ENCODE results near the gene SSH3.

Gene SSH3

DNA sequence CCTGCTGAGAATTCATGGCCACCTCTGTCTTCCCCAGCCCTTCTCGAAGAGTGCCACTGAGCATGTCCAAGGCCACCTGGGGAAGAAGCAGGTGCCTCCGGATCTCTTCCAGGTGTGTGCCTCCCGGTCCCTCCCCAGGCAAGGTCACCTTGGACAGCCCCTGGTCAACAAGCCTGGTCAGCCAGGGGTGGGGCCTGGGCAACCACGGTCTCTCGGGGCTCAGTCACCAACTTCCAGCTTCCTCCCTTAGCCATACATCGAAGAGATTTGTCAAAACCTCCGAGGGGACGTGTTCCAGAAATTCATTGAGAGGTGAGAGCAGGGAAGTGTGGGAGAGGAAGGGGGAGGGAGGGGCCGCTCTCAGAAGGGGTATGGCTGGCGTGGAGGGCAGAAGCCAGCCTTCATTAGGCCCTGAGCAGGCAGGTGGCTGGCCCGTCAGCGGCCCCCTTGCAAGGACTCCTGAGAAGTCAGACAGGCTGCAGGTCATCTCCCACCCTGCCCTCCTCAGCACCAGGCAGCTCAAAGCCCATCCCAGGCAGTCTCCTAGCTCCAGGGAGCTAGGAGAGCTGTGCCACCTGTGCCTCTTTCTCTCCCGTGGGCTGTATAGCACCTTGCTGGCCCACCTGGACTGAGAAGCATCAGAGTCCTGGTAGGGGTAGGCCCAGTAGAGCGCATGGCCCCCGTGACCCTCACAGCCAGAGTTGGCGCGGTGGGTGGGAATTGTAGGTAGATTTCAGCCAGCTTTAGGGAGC is 23.6 kb upstream of the SSH3 start:
- DNase-seq (ENCODE audit: low read depth in 2 of 2) = no peak

DNA sequence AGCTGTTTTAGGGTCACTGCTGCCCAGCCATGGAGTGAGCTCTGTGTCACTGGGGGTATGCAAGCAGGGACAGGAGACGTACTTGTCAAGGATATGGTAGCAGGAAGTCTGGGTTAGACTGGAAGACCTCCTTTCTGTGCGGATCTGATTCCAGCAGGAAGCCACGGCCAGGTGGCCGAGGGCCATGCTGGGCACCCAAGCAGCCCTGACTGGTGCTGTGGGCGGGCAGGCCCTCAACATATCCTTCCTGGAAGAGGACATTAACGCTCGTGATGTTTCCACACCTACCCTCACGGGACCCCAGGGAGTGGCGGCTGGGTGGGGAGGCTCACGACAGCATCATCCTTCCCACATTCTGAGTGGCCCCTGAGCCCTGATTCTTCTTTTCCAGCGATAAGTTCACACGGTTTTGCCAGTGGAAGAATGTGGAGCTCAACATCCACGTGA is 23.0 kb upstream of the SSH3 start:
- no peak for DNase-seq (ENCODE audit: low read depth in 2 of 2)

DNA sequence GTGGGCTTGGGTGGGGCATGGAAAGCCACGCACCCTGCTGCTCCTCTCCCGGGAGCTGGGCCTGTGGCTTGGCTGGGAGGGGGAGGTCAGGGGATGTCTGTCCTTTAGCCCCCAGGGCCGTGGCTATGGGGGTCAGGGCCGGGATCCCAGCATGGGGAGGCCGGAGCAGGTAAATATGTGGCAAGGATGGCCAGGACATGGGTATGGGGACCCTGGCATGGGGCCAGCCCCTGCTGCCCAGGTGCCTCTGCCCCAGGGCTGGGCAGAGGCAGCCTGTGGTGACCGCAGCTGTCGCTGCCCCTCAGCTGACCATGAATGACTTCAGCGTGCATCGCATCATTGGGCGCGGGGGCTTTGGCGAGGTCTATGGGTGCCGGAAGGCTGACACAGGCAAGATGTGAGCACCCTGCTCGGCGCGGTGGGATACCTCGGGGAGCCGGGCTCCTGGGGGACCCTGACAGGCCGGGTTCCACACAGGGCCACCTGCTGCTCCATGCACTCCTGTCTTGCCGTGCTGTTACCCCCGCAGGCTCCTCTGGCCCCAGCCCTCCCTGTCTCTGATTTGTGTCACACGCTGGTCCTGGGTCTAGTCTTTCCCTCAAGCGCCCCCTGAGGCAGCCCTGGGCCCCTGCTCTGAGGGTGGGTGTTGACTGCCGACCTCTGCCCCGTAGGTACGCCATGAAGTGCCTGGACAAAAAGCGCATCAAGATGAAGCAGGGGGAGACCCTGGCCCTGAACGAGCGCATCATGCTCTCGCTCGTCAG is 22.4 kb upstream of the SSH3 start:
- no peak for DNase-seq (ENCODE audit: low read depth in 2 of 2)

DNA sequence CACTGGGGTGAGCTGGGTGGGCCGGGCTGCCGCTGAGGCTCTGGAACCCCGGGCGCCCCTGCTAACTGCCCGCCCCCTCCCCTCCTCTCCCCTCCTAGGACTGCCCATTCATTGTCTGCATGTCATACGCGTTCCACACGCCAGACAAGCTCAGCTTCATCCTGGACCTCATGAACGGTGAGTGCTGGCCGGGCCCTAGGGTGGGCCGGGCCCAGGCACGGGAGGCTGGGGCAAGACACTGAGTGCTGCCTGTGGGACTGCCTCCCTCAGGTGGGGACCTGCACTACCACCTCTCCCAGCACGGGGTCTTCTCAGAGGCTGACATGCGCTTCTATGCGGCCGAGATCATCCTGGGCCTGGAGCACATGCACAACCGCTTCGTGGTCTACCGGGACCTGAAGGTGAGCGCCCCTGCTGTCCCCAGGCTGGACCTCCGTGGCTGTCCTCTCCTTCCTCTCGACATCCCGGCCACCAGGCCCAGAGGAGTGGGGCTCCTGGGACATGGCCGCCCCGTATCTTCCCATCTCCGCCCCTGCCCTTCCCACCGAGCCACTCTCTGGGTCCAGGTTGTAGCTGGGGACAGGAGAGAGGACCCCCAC is 21.7 kb upstream of the SSH3 start:
- DNase-seq (ENCODE audit: low read depth in 2 of 2) = no peak

DNA sequence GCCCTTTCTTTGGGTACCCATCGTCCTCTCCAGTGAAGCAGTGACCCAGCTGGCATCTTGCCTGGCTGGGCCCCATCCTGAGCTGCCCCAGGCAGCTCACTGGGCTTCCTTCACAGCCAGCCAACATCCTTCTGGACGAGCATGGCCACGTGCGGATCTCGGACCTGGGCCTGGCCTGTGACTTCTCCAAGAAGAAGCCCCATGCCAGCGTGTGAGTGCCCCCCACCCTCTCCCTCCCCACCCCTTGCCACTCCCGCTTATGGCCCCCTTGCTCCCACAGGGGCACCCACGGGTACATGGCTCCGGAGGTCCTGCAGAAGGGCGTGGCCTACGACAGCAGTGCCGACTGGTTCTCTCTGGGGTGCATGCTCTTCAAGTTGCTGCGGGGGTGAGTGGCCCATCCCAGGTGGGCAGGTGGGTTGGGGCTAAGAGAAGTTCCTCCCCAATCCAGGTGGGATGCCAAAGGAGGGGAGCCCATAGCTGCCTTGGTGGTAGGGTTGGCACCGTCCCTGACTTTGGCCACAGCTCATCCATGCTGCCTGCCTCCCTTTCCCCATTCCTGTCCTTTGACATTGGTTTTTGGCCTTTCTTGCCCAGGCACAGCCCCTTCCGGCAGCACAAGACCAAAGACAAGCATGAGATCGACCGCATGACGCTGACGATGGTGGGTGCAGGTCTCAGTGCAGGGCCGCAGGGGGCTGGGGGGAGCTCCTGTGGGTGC is 21.0 kb upstream of the SSH3 start:
- no peak for DNase-seq (ENCODE audit: low read depth in 2 of 2)

DNA sequence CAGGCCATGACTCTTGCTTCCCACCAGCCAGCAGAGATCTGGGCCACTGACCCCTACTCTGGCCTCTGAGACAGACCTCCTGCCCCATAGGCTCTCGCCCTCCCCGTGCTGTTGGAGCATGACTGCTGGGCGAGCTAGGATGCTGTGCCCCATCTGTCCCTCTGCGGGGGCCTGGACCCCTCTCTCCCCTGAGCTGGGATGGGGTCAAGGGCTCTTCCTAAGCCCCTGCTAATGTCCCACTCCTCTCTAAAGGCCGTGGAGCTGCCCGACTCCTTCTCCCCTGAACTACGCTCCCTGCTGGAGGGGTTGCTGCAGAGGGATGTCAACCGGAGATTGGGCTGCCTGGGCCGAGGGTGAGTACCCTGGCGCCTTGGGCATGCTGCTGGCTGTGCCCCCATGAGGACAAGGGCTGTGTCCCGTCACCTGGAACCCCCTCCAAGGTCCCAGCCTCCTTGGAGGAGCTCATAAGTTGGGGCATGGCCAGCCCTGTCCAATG is 20.4 kb upstream of the SSH3 start:
- DNase-seq (ENCODE audit: low read depth in 2 of 2) = no peak

DNA sequence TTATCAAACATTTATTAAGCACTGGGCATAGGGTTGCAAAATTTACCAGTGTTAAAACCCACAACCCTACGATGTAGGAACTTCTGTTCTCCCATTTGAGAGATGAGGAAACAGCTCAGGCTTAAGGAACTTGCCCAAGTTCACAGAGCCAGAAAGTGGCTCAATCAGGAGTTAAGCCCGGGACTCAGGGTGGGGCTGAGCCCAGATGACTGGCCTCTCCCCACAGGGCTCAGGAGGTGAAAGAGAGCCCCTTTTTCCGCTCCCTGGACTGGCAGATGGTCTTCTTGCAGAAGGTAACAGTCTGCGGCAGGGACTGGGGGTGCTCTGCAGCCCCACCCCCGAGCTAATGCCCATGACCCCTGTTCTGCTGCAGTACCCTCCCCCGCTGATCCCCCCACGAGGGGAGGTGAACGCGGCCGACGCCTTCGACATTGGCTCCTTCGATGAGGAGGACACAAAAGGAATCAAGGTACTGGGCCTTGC is 19.8 kb upstream of the SSH3 start:
- no peak for DNase-seq (ENCODE audit: low read depth in 2 of 2)

DNA sequence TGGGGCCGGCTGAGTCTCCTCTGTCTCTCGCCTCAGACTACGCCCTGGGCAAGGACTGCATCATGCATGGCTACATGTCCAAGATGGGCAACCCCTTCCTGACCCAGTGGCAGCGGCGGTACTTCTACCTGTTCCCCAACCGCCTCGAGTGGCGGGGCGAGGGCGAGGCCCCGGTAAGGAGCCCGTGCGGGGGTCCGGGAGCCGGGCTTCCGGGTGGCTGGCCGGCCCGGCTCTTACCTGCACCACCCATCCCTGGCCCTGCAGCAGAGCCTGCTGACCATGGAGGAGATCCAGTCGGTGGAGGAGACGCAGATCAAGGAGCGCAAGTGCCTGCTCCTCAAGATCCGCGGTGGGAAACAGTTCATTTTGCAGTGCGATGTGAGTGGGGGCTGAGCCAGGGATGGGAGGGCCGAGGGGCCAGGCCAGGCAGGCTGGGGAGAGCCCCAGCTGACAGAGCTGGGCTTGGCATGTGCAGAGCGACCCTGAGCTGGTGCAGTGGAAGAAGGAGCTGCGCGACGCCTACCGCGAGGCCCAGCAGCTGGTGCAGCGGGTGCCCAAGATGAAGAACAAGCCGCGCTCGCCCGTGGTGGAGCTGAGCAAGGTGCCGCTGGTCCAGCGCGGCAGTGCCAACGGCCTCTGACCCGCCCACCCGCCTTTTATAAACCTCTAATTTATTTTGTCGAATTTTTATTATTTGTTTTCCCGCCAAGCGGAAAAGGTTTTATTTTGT is 18.4 kb upstream of the SSH3 start:
- DNase-seq (ENCODE audit: low read depth in 2 of 2) = no peak

DNA sequence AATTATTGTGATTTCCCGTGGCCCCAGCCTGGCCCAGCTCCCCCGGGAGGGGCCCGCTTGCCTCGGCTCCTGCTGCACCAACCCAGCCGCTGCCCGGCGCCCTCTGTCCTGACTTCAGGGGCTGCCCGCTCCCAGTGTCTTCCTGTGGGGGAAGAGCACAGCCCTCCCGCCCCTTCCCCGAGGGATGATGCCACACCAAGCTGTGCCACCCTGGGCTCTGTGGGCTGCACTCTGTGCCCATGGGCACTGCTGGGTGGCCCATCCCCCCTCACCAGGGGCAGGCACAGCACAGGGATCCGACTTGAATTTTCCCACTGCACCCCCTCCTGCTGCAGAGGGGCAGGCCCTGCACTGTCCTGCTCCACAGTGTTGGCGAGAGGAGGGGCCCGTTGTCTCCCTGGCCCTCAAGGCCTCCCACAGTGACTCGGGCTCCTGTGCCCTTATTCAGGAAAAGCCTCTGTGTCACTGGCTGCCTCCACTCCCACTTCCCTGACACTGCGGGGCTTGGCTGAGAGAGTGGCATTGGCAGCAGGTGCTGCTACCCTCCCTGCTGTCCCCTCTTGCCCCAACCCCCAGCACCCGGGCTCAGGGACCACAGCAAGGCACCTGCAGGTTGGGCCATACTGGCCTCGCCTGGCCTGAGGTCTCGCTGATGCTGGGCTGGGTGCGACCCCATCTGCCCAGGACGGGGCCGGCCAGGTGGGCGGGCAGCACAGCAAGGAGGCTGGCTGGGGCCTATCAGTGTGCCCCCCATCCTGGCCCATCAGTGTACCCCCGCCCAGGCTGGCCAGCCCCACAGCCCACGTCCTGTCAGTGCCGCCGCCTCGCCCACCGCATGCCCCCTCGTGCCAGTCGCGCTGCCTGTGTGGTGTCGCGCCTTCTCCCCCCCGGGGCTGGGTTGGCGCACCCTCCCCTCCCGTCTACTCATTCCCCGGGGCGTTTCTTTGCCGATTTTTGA is 17.5 kb upstream of the SSH3 start:
- DNase-seq (ENCODE audit: low read depth in 2 of 2) = no peak

DNA sequence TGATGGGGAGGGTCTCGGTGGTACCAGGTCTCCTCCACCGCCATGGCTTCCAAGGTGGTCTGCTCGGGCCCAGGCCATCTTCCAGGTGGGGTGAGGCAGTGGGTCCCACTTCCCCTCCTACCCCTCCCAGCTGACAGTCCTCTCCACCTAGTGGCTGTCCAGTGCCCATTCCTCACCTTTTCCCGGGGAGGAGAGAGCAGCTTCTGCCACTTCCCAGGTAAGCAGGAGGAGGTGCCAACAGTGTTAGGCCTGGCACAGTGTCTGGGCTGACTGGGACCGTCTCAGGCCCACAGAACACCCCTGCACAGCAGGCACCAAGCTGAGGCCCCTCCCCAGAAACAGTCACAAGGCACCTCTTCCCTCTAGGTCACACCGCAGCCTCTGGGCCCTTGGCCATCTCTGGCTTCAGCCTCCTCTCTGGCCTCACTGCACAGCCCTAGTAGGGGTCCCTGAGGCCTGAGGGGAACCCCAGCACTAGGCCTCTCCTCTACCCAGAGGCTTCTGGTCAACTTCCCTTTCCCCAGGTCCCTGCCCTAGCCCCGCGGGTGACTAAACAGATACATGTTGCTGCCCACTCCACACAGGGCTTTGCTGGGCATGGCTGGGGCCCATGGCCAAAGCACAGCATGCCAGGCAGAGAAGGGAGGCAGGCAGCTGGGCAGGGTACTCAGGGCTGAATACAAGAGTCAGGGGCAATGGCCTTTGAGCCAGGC is 16.6 kb upstream of the SSH3 start:
- no peak for DNase-seq (ENCODE audit: low read depth in 2 of 2)

DNA sequence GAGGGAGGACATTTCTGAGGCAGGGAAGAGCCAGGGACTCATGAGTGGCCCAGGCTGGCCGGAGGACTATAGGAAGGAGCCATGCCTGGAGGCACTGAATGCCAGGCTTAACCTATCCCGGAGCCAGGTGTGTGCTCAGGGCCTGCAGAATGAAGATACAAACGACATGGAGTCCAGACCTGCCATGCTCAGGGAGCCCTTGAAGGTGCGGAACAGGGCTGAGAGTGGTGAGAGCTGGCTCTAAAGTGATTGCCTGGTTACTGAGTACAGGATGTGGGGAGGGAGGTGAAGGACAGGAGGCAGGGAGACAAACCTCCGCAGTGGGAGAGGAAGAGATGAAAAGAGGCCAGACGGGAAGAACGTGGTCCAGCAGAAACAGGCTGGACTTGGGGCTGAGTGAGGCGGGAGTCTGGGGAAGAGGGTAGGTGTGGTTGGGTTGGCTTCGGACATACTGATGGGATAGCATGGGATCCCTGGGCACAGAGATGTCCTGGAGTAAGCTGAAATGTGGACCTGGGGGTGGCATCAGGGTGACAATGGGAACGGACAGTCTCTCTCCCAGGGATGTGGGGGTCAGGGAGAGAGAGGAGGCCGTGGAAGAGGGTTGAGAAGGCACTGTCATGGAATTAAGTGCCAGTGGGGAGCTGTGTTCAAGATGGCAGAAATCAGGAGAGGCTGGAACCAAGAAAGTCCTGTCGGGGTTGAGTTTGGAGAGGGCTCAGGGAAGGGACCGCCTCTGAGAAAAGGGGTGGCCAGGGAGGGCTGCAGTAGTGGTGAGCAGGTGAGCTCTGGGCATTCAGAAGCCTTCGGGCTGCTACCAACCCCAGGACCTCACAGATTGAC is 15.8 kb upstream of the SSH3 start:
- no peak for DNase-seq (ENCODE audit: low read depth in 2 of 2)

DNA sequence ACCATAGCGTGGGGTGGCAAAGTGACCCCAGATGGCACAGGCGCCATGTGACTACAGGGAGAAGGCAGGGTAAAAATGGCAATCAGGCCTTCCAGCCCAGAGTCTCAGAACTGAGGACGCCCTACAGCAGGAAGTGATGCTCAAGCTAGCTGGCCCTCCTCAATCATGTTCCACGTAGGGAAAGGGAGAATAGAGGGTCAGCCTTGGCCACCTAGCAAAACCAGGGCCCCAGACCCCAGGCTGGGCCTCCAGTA is 15.2 kb upstream of the SSH3 start:
- no peak for DNase-seq (ENCODE audit: low read depth in 2 of 2)

DNA sequence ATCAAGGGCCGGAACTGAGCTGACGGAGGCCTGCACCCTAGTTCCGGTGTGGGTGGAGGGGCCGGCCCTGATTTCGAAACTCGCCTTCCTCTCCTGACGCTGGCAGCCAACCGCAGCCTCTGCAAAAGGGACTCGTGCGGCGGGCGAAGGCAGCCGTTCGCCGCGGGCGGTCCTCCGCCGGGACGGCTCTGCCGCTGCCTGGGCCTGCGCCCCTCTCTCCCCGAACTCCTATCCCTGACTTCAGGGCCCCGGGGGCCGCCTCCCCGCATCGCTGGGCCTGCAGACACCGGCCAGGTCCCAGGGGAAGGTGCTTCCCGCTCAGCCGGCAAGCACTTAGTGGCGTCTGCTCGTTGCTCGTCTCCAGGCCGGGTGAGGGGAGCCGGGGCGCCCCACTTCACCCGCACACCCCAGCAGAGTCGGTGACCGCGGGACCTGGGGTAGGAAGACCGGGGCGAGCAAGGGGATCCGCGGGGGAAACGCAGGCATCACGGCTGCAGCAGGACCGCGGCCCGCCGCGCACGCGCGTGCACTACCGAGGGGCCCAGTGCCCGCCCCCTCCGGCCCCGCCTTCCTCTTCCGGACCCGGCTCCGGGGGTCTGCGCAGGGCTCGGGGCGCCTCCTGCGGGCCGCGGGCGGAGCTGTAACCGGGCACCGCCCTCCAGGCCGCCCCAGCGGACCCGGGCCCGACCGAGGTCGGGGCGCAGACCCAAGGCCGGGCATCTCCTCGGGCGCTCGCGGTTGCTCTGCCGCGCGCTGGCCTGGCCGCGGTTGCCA is 14.7 kb upstream of the SSH3 start:
- DNase-seq (ENCODE audit: low read depth in 2 of 2) = peak; percentile 68 to 70

DNA sequence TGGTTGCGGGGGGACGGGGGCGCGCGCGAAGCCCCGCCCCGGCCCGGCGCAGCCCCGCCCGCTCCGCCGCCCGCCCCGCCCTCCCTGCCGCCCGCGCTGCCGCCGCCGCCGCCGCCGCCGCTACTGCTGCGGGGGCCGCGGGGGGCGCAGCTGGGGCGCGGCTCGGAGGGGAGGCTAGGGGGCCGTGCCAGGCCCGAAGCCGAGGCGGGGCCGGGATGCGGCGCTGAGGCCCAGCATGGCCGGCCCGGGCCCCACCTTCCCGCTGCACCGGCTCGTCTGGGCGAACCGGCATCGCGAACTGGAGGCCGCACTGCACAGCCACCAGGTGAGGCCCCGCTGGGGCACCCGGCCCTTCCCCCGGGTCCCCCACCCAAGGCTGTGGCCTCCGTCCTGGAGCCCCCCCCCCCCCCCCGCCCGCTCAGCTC is 14.1 kb upstream of the SSH3 start, which contains the start of gene ANKRD13D:
Gene ANKRD13D, plus strand, starts transcription at position 78 of the 425 bp plus-strand sequence. Its CDS starts 158 bp downstream, at position 236.
- no peak for DNase-seq (ENCODE audit: low read depth in 2 of 2)

DNA sequence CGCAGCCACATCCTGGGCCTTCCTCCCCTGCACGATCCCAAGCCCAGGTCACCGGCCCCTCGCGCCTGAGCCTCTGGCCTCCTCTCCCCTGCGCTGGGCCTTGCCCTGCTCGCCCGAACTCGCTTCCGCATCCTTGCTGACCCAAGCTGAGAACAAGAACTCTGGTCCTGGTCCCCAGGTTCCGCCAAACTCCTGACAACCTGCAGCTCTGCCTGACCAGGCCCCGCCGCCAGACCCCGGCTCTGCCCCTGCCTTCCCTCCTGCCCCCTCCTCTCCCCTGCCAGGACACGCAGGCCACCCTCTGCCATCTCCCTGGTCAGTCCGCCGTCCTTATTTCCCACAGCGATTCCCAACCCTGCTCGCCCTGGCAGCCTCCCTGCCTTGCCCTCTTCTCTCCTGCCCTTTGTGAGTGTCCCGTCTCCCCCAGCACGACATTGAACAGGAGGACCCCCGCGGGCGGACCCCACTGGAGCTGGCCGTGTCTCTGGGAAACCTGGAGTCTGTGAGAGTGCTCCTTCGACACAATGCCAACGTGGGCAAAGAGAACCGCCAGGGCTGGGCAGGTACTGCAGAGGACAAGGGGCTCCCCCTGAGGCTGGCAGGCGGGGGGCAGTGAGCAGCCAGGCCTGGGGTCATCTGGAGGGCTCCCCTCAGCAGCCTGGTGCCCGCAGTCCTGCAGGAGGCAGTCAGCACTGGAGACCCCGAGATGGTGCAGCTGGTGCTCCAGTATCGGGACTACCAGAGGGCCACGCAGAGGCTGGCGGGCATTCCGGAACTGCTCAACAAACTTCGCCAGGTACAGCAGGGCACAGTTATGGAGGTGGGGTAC is 13.5 kb upstream of the SSH3 start:
- no peak for DNase-seq (ENCODE audit: low read depth in 2 of 2)

DNA sequence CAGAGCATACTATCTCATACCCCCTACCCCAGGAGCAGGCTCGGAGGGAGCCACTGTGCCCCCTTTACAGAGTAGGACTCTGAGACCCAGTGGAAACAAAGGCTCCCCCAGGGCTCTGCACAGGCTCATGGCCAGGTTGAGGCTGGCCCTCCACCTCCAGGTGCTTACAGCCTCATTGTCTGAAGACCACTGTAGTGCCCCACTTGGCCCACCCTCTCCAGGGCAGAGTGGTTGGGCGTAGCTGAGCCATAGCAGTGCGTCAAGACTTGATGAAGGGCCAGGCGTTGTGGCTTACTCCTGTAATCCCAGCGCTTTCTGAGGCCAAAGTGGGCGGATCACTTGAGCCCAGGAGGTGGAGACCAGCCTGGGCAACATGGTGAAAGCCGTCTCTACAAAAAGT is 12.5 kb upstream of the SSH3 start:
- no peak for DNase-seq (ENCODE audit: low read depth in 2 of 2)

All from stimulated activated CD4-positive, alpha-beta T cell treated with anti-CD3 and anti-CD28 coated beads, Interleukin-1b, Interleukin-23, amount 100 ng/mL, for 1 hour (primary cell).